Lower lobe of right lung (tissue), 2 donors: ENCODE results near the gene MED13L. TPM values are rescaled to one million over a fixed set of nuclear protein-coding genes. Genes with fewer than 3 reads are reported as not detected.

Experiments
- ATAC-seq, 2 donors: fragments of 200-7000 bp; cut with Tn5 transposase; one replicate each; pipeline ENCODE4 v1.9.1; 2020 to 2022; ENCODE audit warnings: mild to moderate bottlenecking in 2 of 2, moderate library complexity in 2 of 2
- DNase-seq: peaks from one replicate; pipeline ENCODE4 v3.0.0-alpha.2; 2020
- H3K27ac ChIP-seq: fragments of 200-600 bp; one replicate; pipeline ENCODE4 v1.8.0; 2022
- H3K27me3 ChIP-seq: fragments of 200-600 bp; one replicate; pipeline ENCODE4 v1.8.0; 2022; ENCODE audit warnings: low read depth
- H3K36me3 ChIP-seq: fragments of 200-600 bp; one replicate; pipeline ENCODE4 v1.8.0; 2022; ENCODE audit warnings: mild to moderate bottlenecking
- H3K4me1 ChIP-seq: fragments of 200-600 bp; one replicate; pipeline ENCODE4 v1.8.0; 2022
- H3K4me3 ChIP-seq: fragments of 200-600 bp; one replicate; pipeline ENCODE4 v1.8.0; 2022; ENCODE audit warnings: mild to moderate bottlenecking
- H3K9me3 ChIP-seq: fragments of 200-600 bp; one replicate; pipeline ENCODE4 v1.8.0; 2022
- intact Hi-C: fragments of 100-400 bp; cut with DNase I; formaldehyde crosslinking; loops from one replicate; pipeline ENCODE4 v1.11.0; 2022
- total RNA-seq: library from RNA; stranded (reverse); fragmentation: NEBNext Ultra II Directional; extraction: Animal tissue kit (Norgen Biotek cat#: 25700); gene quantifications from one replicate; pipeline ENCODE4 v1.2.1, GENCODE V29; 2021
- TF ChIP-seq, protein P1 (sequence below): fragments of 200-600 bp; IDR thresholded peaks from one replicate; pipeline ENCODE4 v1.8.0; 2022; ENCODE audit warnings: antibody characterized with exemption, mild to moderate bottlenecking
- donor health status: DM: no; HTN: yes; CAD: no; lungs with severe emphysema.

Gene MED13L
- total RNA-seq, 1 donor from 2014 or later, result 148 TPM

DNA sequence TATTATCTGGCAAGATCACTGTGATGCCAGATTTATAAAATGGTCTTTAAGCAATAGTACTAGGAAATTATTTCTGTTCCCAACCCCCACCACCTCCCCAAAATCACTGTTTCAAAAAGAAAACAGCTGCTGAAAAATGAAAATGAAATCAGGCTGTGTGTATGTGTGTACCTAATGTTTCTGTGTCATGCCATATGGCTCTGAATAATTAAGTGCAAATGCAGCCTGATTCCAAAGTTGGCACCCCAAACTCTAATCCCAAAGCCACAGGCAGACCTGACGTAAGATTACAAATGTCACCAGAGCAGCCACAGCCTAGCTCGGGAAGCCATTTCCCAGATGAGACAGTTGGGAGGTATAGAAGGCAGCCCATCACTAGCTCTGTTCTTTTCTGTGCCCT, 175.5 kb downstream of the MED13L start:
- no peak overlapping the region for H3K27ac ChIP-seq
- H3K27me3 ChIP-seq, result no peaks in the 10 kb centered on the region
- intact Hi-C loops, result no loop called here
- ATAC-seq, result no peak
- H3K4me1 ChIP-seq, result peaks cover 15% of the 10 kb centered on the region
- no peak overlapping the region for H3K4me3 ChIP-seq
- DNase-seq, result no peak
- no peaks in the 10 kb centered on the region for H3K9me3 ChIP-seq
- TF ChIP-seq, protein P1, sequence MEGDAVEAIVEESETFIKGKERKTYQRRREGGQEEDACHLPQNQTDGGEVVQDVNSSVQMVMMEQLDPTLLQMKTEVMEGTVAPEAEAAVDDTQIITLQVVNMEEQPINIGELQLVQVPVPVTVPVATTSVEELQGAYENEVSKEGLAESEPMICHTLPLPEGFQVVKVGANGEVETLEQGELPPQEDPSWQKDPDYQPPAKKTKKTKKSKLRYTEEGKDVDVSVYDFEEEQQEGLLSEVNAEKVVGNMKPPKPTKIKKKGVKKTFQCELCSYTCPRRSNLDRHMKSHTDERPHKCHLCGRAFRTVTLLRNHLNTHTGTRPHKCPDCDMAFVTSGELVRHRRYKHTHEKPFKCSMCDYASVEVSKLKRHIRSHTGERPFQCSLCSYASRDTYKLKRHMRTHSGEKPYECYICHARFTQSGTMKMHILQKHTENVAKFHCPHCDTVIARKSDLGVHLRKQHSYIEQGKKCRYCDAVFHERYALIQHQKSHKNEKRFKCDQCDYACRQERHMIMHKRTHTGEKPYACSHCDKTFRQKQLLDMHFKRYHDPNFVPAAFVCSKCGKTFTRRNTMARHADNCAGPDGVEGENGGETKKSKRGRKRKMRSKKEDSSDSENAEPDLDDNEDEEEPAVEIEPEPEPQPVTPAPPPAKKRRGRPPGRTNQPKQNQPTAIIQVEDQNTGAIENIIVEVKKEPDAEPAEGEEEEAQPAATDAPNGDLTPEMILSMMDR, result no peak
- H3K36me3 ChIP-seq, result peaks cover 5% of the 10 kb centered on the region

DNA sequence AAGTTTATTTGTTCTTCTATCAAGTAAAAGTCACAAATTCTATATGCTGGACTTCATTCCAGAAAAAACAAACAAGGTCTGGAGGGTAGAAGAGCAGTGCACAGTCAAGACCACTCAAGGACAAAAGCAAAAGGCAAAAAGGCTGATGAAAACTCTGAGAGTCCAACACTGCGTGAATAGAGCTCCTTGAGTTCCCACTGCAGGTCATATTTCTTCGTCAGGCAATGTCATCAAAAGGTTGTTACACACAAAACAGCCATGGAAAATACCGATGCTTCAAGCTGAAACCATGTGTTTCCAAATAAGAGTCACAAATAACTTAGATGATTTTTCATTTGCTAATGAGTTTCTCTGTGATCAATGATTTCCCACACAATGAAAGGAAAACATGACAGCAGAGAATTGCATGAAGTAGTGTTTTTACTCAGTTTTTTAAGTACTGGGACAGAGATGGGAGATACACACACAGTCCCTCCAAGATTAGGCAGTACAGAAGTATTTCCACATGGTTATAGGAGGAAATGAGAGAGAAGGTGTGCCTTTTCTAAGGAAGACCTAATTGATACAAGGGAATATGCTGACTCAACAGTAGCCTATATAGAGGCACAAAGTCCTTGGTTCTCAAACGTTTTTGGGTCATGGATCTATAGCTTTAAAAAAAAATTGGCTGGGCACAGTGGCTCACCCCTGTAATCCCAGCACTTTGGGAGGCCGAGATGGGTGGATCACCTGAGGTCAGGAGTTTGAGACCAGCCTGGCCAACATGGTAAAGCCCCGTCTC, 177.7 kb downstream of the MED13L start:
- ATAC-seq (no peak), DNase-seq (no peak)
- Histone ChIP-seq H3K27ac (no peak overlapping the region), H3K4me3 (no peak overlapping the region), H3K36me3 (no peaks in the 10 kb centered on the region), H3K9me3 (no peaks in the 10 kb centered on the region), H3K4me1 (peaks cover 15% of the 10 kb centered on the region), H3K27me3 (no peaks in the 10 kb centered on the region)
- TF ChIP-seq, protein P1, result no peak
- intact Hi-C loops, result no loop called here

DNA sequence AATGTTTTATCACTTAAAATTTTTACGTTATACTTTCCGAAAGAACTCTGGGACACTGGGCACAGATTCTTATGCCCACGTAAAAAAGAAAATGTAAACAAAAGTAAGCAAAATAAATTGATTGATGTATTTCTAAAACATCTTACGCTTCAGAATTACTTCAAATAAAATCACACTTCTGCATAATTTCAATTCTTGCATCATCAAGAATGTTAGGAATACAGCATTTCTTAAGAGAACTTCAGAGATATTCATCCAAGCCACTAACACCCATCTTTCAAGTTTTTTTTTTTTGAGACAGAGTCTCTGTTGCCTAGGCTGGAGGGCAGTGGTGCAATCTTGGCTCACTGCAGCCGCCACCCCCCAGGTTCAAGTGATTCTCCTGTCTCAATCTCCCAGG, 180.6 kb downstream of the MED13L start:
- no peak overlapping the region for H3K4me3 ChIP-seq
- TF ChIP-seq, protein P1, result no peak
- H3K9me3 ChIP-seq, result no peaks in the 10 kb centered on the region
- ATAC-seq (no peak), DNase-seq (no peak)
- peaks cover 10% of the 10 kb centered on the region for H3K4me1 ChIP-seq
- intact Hi-C loops, result no loop called here
- H3K36me3 ChIP-seq, result no peaks in the 10 kb centered on the region
- H3K27ac ChIP-seq, result no peak overlapping the region
- no peaks in the 10 kb centered on the region for H3K27me3 ChIP-seq

DNA sequence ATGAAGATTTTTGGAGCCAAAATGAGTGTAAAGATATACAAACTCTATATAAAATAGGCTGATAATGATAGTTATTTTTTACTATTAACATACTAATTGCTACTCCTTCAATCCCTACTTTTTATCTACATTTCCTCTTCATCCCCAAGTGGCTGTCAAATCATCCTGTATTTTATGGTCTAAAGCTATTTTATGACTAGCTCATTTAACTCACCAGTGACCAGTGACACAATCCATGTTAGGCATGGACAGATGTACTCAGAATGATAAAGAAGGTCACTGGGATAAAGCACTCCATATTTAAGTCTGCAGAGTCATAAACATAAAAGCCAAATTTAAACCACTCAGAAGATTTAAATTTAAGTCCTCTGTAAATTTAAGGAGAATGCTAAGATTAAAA, 183.0 kb downstream of the MED13L start:
- TF ChIP-seq, protein P1, result no peak
- H3K36me3 ChIP-seq, result peaks cover 5% of the 10 kb centered on the region
- DNase-seq (no peak), ATAC-seq (no peak)
- intact Hi-C loops, result no loop called here
- H3K4me3 ChIP-seq, result no peak overlapping the region
- H3K4me1 ChIP-seq, result peaks cover 9% of the 10 kb centered on the region
- no peak overlapping the region for H3K27ac ChIP-seq
- H3K27me3 ChIP-seq, result no peaks in the 10 kb centered on the region
- H3K9me3 ChIP-seq, result no peaks in the 10 kb centered on the region

DNA sequence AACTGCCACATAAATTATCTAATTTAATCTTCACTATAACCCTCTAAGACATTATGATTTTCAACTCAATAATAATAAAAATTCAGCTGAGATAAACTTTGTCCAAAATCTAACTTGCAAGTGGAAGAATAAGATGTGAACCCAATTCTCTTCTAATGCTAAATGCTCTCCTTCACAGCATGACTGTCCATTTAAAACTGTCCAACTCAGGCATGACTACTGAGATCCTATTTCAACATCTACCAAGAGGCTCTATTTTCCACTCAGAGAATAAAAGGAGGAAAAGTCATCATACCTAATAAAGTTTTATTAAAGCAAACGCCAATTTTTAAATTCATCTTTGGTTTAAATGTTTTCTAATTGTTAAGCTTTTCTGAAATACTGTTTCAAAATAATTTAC, 183.6 kb downstream of the MED13L start:
- intact Hi-C loops, result no loop called here
- Histone ChIP-seq H3K4me3 (no peak overlapping the region), H3K27me3 (no peaks in the 10 kb centered on the region), H3K4me1 (peaks cover 3% of the 10 kb centered on the region), H3K36me3 (peaks cover 5% of the 10 kb centered on the region), H3K9me3 (no peaks in the 10 kb centered on the region), H3K27ac (no peak overlapping the region)
- ATAC-seq (no peak), DNase-seq (no peak)
- TF ChIP-seq, protein P1, result no peak
